Measurements from ENCODE around the gene TMSB4X. TPM values are rescaled to one million over a fixed set of nuclear protein-coding genes. Genes with fewer than 3 reads are reported as not detected.

Gene TMSB4X
- polyA plus RNA-seq, 1 donor (not counting 4 experiments of a cell fraction or from before 2014, with no cell fraction given) = 2,500 TPM

GRCh38 chrX:13009273-13009672, 34.4 kb downstream of the TMSB4X start:
- Histone ChIP-seq H3K9me3 (ENCODE audit: control insufficient read depth, low read depth, low read length) (no peaks in the 10 kb centered on the region), H4K20me1 (ENCODE audit: control insufficient read depth, extremely low read depth, insufficient read depth, low read length) (no peaks in the 10 kb centered on the region), H3K79me2 (ENCODE audit: control insufficient read depth, insufficient read depth, low read length) (no peaks in the 10 kb centered on the region), H3K9me1 (ENCODE audit: control insufficient read depth, extremely low read depth, insufficient read depth, low read length) (no peaks in the 10 kb centered on the region), H3K4me2 (ENCODE audit: control insufficient read depth, extremely low read depth, insufficient read depth, low read depth, low read length) (no peak overlapping the region), H3K27ac (ENCODE audit: control insufficient read depth, insufficient read depth, low read length) (no peak overlapping the region), H3K36me3 (ENCODE audit: control insufficient read depth in 2 of 2, extremely low read depth in 1 of 2, insufficient read depth in 2 of 2, low read length in 2 of 2) (no peaks in the 10 kb centered on the region), H2AFZ (ENCODE audit: control insufficient read depth, low read length) (no peak overlapping the region), H3K4me1 (ENCODE audit: control insufficient read depth, extremely low read depth, insufficient read depth, low read length) (peaks cover 28% of the 10 kb centered on the region), H3K9ac (ENCODE audit: control insufficient read depth, extremely low read depth, insufficient read depth, low read length) (no peak overlapping the region), H3K27me3 (ENCODE audit: control insufficient read depth, extremely low read depth, insufficient read depth, low read length) (no peaks in the 10 kb centered on the region), H3K4me3 (ENCODE audit: control insufficient read depth in 2 of 3, extremely low read depth in 1 of 3, insufficient read depth in 2 of 3, low read depth in 1 of 3, low read length in 3 of 3) (no peak overlapping the region)
- FAIRE-seq (no peak), DNase-seq (ENCODE audit: low read depth, low spot score) (no peak)
- TF ChIP-seq CTCF (optimal IDR thresholded peaks at IDR 0.05 in 1 of 3, IDR thresholded peaks at IDR 0.05 in 1 of 3, conservative IDR thresholded peaks at IDR 0.05 in 1 of 3; ENCODE audit: extremely low read depth in 1 of 3, insufficient read depth in 2 of 3, low read length in 3 of 3) (no peak), EZH2 (IDR thresholded peaks at IDR 0.05; ENCODE audit: low read length) (no peak)
- dilution Hi-C loops (cut with MboI; ENCODE audit: extremely low pct_ligation_motif_present, low sequenced_read_pairs) = no loop called here

GRCh38 chrX:13009844-13010243, 34.9 kb downstream of the TMSB4X start:
- TF ChIP-seq EZH2 (IDR thresholded peaks at IDR 0.05; ENCODE audit: low read length) (no peak), CTCF (optimal IDR thresholded peaks at IDR 0.05 in 1 of 3, IDR thresholded peaks at IDR 0.05 in 1 of 3, conservative IDR thresholded peaks at IDR 0.05 in 1 of 3; ENCODE audit: extremely low read depth in 1 of 3, insufficient read depth in 2 of 3, low read length in 3 of 3) (no peak)
- FAIRE-seq (no peak), DNase-seq (ENCODE audit: low read depth, low spot score) (no peak)
- H4K20me1 ChIP-seq (ENCODE audit: control insufficient read depth, extremely low read depth, insufficient read depth, low read length) = no peaks in the 10 kb centered on the region
- no peaks in the 10 kb centered on the region for H3K36me3 ChIP-seq (ENCODE audit: control insufficient read depth in 2 of 2, extremely low read depth in 1 of 2, insufficient read depth in 2 of 2, low read length in 2 of 2)
- no peak overlapping the region for H3K4me3 ChIP-seq (ENCODE audit: control insufficient read depth in 2 of 3, extremely low read depth in 1 of 3, insufficient read depth in 2 of 3, low read depth in 1 of 3, low read length in 3 of 3)
- no peak overlapping the region for H3K9ac ChIP-seq (ENCODE audit: control insufficient read depth, extremely low read depth, insufficient read depth, low read length)
- H3K4me2 ChIP-seq (ENCODE audit: control insufficient read depth, extremely low read depth, insufficient read depth, low read depth, low read length) = no peak overlapping the region
- no peaks in the 10 kb centered on the region for H3K27me3 ChIP-seq (ENCODE audit: control insufficient read depth, extremely low read depth, insufficient read depth, low read length)
- H2AFZ ChIP-seq (ENCODE audit: control insufficient read depth, low read length) = no peak overlapping the region
- no peaks in the 10 kb centered on the region for H3K9me3 ChIP-seq (ENCODE audit: control insufficient read depth, low read depth, low read length)
- dilution Hi-C loops (cut with MboI; ENCODE audit: extremely low pct_ligation_motif_present, low sequenced_read_pairs) = no loop called here
- H3K4me1 ChIP-seq (ENCODE audit: control insufficient read depth, extremely low read depth, insufficient read depth, low read length) = peaks cover 33% of the 10 kb centered on the region
- no peaks in the 10 kb centered on the region for H3K9me1 ChIP-seq (ENCODE audit: control insufficient read depth, extremely low read depth, insufficient read depth, low read length)
- no peaks in the 10 kb centered on the region for H3K79me2 ChIP-seq (ENCODE audit: control insufficient read depth, insufficient read depth, low read length)
- H3K27ac ChIP-seq (ENCODE audit: control insufficient read depth, insufficient read depth, low read length) = no peak overlapping the region
